GM19452 (cell line): ENCODE results near the gene KLHDC4.

Experiments used
- ATAC-seq: cut with Tn5 transposase; IDR thresholded peaks from one replicate; pipeline ENCODE4 v1.9.1; 2021; ENCODE audit not compliant: unreplicated experiment

Gene KLHDC4

GRCh38 chr16:87701505-87701921, 64.3 kb downstream of the KLHDC4 start:
- no peak for ATAC-seq

GRCh38 chr16:87701078-87701460, 64.7 kb downstream of the KLHDC4 start:
- ATAC-seq: no peak

GRCh38 chr16:87700406-87701077, 65.2 kb downstream of the KLHDC4 start:
- ATAC-seq: no peak

GRCh38 chr16:87698676-87699199, 67.0 kb downstream of the KLHDC4 start:
- ATAC-seq: no peak

- ATAC-seq: no peak
These were observed 67.5 kb downstream of the KLHDC4 start for GRCh38 chr16:87698241-87698640.

- no peak for ATAC-seq
These were observed 68.0 kb downstream of the KLHDC4 start for GRCh38 chr16:87697792-87698191.

- no peak for ATAC-seq
These were observed 68.5 kb downstream of the KLHDC4 start for GRCh38 chr16:87697256-87697655.

- no peak for ATAC-seq
These were observed 69.1 kb downstream of the KLHDC4 start for GRCh38 chr16:87696726-87697125.

- ATAC-seq: no peak
These were observed 70.3 kb downstream of the KLHDC4 start for GRCh38 chr16:87695534-87695933.

- no peak for ATAC-seq
These were observed 71.2 kb downstream of the KLHDC4 start for GRCh38 chr16:87694441-87695125.

GRCh38 chr16:87693827-87694226, 72.0 kb downstream of the KLHDC4 start:
- no peak for ATAC-seq

- no peak for ATAC-seq
These were observed 73.0 kb downstream of the KLHDC4 start for GRCh38 chr16:87692756-87693155.

- no peak for ATAC-seq
These were observed 73.6 kb downstream of the KLHDC4 start for GRCh38 chr16:87692176-87692575.

- no peak for ATAC-seq
These were observed 74.1 kb downstream of the KLHDC4 start for GRCh38 chr16:87691686-87692079.

GRCh38 chr16:87690911-87691685, 74.7 kb downstream of the KLHDC4 start:
- ATAC-seq: no peak

GRCh38 chr16:87689956-87690465, 75.8 kb downstream of the KLHDC4 start:
- no peak for ATAC-seq

- no peak for ATAC-seq
These were observed 76.6 kb downstream of the KLHDC4 start for GRCh38 chr16:87688876-87689815.

- ATAC-seq: no peak
These were observed 77.7 kb downstream of the KLHDC4 start for GRCh38 chr16:87687998-87688529.

- no peak for ATAC-seq
These were observed 78.5 kb downstream of the KLHDC4 start for GRCh38 chr16:87687126-87687910.
